ENCODE data around the gene ARHGAP4. TPM values are rescaled to one million over a fixed set of nuclear protein-coding genes. Genes with fewer than 3 reads are reported as not detected.

Gene ARHGAP4
- total and polyA plus RNA-seq, 10 donors: 176 to 713 (median 269) TPM

GRCh38 chrX:153931748-153932147 lies 5.7 kb upstream of the ARHGAP4 start:
- DNase-seq: peak; percentile 73
- Histone ChIP-seq H3K27ac (peak overlapping the region in 2 of 8 donors; percentile 7 to 96), H3K9me3 (no peaks in the 10 kb centered on the region), H3K27me3 (replicated peaks in 1 of 7) (peaks cover 0 to 9% (median 0%) of the 10 kb centered on the region in 7 donors), H3K36me3 (peaks cover 0 to 44% (median 11%) of the 10 kb centered on the region in 6 donors), H3K4me1 (peaks cover 15 to 72% (median 54%) of the 10 kb centered on the region in 6 donors), H3K4me3 (no peak overlapping the region)
- TF ChIP-seq POLR2A (IDR thresholded peaks at IDR 0.05) (no peak), POLR2AphosphoS5 (IDR thresholded peaks at IDR 0.05) (no peak)
- TF ChIP-seq, protein P1, sequence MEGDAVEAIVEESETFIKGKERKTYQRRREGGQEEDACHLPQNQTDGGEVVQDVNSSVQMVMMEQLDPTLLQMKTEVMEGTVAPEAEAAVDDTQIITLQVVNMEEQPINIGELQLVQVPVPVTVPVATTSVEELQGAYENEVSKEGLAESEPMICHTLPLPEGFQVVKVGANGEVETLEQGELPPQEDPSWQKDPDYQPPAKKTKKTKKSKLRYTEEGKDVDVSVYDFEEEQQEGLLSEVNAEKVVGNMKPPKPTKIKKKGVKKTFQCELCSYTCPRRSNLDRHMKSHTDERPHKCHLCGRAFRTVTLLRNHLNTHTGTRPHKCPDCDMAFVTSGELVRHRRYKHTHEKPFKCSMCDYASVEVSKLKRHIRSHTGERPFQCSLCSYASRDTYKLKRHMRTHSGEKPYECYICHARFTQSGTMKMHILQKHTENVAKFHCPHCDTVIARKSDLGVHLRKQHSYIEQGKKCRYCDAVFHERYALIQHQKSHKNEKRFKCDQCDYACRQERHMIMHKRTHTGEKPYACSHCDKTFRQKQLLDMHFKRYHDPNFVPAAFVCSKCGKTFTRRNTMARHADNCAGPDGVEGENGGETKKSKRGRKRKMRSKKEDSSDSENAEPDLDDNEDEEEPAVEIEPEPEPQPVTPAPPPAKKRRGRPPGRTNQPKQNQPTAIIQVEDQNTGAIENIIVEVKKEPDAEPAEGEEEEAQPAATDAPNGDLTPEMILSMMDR (IDR thresholded peaks at IDR 0.05 in 8 of 11, conservative IDR thresholded peaks at IDR 0.05 in 3 of 11): no peak
- 91 to 100% (median 94%) methylated on average over 8 to 13 of the region's 13 CpGs for WGBS, 5 donors
- intact Hi-C loops (cut with DNase I; ENCODE audit: low total_unique reads): no loop called here

DNA sequence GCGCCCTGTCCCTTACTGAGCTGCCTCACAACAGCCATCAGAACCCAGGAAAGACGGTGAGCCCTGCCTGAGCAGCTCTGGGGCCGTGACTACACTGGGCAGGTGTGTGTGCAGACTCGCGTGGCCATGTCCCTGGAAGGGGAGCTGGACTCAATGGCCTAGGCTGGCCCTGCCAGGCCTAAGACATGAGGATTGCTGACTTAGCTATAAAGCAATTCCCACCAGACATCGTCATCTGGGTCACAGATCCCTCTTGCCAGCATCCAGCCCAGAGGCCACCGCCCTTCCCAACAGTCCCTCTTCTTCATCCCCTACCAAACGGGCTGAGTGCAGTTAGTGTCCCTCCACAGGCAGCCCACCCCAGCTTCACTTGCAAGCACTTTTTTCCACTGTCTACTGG lies 5.1 kb upstream of the ARHGAP4 start:
- H3K4me1 ChIP-seq: peaks cover 15 to 77% (median 58%) of the 10 kb centered on the region in 6 donors
- H3K27me3 ChIP-seq (replicated peaks in 1 of 7): peaks cover 0 to 9% (median 0%) of the 10 kb centered on the region in 7 donors
- WGBS, 5 donors: 76 to 95% (median 92%) methylated on average over 4 to 8 of the region's 8 CpGs
- H3K9me3 ChIP-seq: no peaks in the 10 kb centered on the region
- peak; percentile 75 for DNase-seq
- no peak overlapping the region for H3K4me3 ChIP-seq
- H3K27ac ChIP-seq: peak overlapping the region in 2 of 8 donors; percentile 96 to 99
- no peak for TF ChIP-seq POLR2A (IDR thresholded peaks at IDR 0.05)
- TF ChIP-seq, protein P1 (IDR thresholded peaks at IDR 0.05 in 8 of 11, conservative IDR thresholded peaks at IDR 0.05 in 3 of 11): no peak
- no peak for TF ChIP-seq POLR2AphosphoS5 (IDR thresholded peaks at IDR 0.05)
- H3K36me3 ChIP-seq: peaks cover 0 to 44% (median 11%) of the 10 kb centered on the region in 6 donors
- intact Hi-C loops (cut with DNase I; ENCODE audit: low total_unique reads): no loop called here

DNA sequence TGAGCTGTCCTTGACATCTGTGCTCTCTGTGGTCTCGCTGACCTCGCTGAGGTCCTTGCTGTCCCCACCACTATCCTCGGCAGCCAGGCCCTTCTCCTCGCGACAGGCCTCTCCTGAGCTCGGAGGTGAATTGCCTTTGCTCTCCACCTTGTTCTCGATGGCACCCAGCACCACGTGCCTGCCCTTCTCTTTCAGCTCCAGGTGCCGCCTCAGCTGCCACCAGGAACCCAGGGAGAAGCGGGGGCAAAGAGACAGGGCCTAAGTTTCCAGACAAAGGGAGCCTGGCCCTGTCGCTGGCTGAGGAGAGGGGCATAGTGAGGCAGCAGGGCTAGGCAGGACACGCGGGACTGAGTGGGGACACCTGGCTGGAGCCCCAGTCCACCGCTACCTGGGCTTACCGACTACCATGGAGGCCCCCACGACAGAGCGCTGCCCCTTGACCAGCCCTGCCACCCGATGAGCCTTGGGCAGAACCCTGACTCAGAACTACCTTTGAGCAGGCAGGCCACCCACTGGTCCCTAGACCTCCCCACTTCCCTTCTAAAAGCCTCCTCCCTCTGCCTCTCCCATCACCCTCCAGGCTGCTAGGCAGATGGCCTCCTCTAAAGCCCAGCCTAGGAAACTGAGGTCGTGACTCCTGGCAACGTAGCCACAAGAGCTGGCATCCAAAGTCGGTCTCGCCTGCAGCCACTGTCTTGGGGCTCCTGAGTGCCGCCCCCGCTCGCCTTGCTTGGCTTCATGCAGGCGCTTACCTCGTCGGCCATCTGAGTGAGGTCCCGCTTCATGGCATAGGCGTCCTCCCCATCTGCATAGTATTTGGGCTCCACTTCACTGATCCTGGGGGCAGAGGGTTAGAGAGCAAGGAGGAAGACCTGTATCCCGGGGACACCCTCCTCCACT lies 4.2 kb upstream of the ARHGAP4 start:
- peak overlapping the region in 7 of 8 donors; percentile 13 to 99 (median 96) for H3K27ac ChIP-seq
- TF ChIP-seq POLR2AphosphoS5 (IDR thresholded peaks at IDR 0.05): peak in 1 of 3 donors; percentile 24
- no peak for TF ChIP-seq POLR2A (IDR thresholded peaks at IDR 0.05)
- WGBS, 5 donors: 79 to 88% (median 81%) methylated on average over 6 to 31 of the region's 31 CpGs
- peaks cover 0 to 44% (median 11%) of the 10 kb centered on the region in 6 donors for H3K36me3 ChIP-seq
- H3K4me3 ChIP-seq: no peak overlapping the region
- DNase-seq: peak; percentile 80
- peaks cover 0 to 9% (median 0%) of the 10 kb centered on the region in 7 donors for H3K27me3 ChIP-seq (replicated peaks in 1 of 7)
- H3K4me1 ChIP-seq: peaks cover 16 to 78% (median 59%) of the 10 kb centered on the region in 6 donors
- intact Hi-C loops (cut with DNase I; ENCODE audit: low total_unique reads): no loop called here
- no peaks in the 10 kb centered on the region for H3K9me3 ChIP-seq

DNA sequence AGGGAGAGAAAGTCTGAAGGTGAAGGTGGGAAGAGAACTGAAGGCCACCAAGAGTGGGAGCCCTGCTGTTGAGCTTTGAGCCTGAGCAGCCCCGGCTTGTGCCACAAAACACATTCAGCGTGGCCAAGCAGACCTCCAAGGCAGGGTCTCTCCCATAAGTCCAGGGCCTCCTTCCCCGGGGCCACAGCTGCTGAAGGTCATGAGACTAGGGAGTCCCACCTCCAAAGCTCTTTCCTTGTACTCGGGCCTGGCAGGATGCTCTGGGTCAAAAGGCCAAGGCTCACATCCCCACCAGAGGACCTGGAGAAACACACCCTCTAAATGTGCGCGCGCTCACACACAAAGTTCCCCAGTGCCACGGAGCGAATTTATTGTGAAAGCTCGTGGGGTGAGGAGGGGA lies 3.5 kb upstream of the ARHGAP4 start:
- H3K27ac ChIP-seq: peak overlapping the region in 6 of 8 donors; percentile 70 to 99 (median 97)
- intact Hi-C loops (cut with DNase I; ENCODE audit: low total_unique reads): no loop called here
- peaks cover 0 to 44% (median 11%) of the 10 kb centered on the region in 6 donors for H3K36me3 ChIP-seq
- peaks cover 0 to 9% (median 0%) of the 10 kb centered on the region in 7 donors for H3K27me3 ChIP-seq (replicated peaks in 1 of 7)
- peak overlapping the region in 1 of 8 donors; percentile 71 for H3K4me3 ChIP-seq
- H3K9me3 ChIP-seq: no peaks in the 10 kb centered on the region
- peaks cover 18 to 84% (median 64%) of the 10 kb centered on the region in 6 donors for H3K4me1 ChIP-seq
- 61 to 100% (median 70%) methylated on average over 2 to 10 of the region's 10 CpGs for WGBS, 5 donors
- DNase-seq: peak; percentile 78
- TF ChIP-seq, protein P1 (IDR thresholded peaks at IDR 0.05 in 8 of 11, conservative IDR thresholded peaks at IDR 0.05 in 3 of 11): no peak
- TF ChIP-seq POLR2A (IDR thresholded peaks at IDR 0.05) (no peak), POLR2AphosphoS5 (IDR thresholded peaks at IDR 0.05) (no peak)
